HG03196 (cell line): ENCODE measurements around the gene DMAC2.
"Not testable (repeated sequence)": the region's sequence is repeated elsewhere in the genome, so short reads cannot be mapped to it uniquely, and the experiment has no call there.

Experiments used
- ATAC-seq: cut with Tn5 transposase; IDR thresholded peaks from one replicate; pipeline ENCODE4 v1.9.1; 2021; ENCODE audit not compliant: unreplicated experiment

Gene DMAC2

DNA sequence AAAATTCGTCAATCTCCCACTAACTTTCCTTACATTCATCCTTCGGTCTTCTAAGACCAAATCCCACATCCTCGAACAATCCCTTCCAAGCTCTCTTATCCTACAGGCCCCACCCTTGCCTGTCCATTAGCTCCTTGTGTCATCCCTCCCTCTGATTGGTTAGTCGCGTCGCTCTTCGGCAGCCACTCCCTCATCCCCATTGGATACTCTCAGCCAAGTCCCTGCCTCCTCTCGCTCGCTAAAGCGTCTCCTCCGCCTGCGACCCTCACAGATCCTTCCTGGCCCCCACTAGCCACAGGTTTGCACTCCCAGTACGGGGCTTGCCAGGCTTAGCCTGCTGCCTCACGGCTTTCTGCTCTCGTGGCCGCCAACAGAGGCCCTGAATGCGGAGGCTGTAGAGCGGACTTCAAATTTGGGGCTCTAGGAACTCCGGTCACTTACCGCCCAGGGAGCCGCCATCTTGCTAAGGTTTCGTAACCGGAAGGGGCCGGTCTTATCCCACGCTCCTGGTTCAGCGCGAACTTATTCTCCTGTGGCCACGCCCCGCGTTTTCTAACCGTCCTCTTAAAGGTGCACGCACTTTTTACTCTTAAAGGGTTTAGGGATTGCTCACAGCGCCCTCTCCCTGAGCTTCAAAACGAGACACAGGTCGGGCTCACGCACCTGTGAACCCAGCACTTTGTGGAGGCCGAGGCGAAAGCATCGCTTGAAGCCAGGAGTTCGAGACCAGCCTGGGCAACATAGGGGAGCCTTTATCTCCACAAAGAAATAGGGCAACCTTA lies at the start of gene DMAC2:
Gene DMAC2 (minus strand): TSS at position 472 of the 782 bp plus-strand sequence. CDS start 13 bp downstream, at position 459.
- peak; percentile 85 for ATAC-seq

GRCh38 chr19:41486953-41487352 lies 47.2 kb upstream of the DMAC2 start:
- not testable (repeated sequence) for ATAC-seq

DNA sequence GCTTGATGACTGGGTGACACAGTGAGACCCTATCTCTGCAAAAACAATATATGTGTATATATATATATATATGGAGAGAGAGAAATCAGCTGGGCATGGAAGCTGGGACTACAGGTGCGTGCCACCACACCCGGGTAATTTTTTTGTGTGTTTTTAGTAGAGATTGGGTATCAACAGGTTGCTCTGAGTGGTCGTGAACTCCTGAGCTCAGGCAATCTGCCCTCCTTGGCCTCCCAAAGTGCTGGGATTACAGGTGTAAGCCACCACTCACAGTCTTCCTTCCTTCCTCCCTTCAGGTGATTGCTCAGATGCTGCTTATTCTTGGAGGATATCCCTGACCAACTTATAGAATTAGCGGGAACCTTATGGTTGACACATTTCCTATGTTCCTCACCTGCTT lies 45.1 kb upstream of the DMAC2 start:
- ATAC-seq, result no peak

GRCh38 chr19:41480336-41480735 lies 40.6 kb upstream of the DMAC2 start:
- no peak for ATAC-seq

DNA sequence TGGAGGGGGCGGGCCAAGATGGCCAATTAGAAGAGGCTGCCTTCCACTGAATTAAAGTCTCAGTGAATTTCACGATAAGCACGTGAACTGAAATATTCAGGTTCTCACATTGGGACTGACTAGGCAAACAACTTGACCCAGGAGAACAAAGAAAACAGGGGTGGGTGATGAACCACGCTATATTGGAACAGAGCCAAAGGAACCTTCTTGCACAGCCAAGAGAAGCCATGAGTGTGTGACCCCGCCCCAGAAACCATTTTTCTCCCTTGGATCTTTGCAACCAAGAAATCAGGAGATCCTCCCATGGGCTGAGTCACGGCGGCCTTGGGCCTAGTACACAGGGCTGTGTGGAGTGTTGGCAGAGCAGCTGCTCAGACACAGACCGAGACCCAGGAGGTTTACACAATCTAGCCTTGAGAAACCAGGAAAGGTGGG lies 40.1 kb upstream of the DMAC2 start:
- no peak for ATAC-seq

DNA sequence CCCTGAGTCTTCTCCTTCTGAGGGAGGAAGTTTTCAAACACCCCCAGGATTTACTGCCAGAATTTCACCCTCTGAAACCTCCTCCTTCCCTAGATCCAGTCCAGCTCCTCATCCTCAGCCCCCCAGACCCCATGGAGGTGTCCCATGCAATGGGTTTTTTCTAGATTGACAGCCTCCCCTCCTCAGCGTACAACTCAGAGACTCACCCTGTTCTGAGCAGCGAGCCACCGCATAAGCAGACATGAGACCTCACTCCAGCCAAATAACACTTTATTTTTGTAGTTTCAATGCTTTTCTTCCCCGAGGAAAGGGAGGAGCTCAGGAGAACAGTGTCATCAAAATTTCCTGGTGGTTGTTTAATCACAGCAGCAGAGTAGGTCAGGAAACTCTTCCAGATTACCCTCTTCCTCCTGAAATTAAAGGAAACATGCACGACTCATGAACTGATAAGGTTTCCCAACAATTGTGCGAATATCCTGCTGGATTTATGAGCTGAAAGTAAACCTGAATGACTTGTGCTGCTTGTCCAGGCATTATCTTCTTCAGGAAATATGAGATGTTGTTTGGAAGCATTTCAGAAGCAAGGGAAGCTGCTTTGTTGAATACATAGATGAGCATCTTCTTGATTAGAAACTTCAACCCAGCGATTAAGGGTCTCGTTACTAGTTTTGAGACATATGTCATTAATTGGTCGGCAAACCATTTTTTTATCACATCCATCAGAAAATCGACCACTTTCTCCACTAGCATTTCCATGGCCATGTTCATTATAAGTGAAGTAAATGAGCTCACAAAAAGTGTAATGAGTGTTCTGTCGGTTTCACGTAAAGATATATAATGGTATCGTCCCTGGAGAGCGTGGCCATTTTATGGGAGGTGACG lies 39.4 kb upstream of the DMAC2 start:
- ATAC-seq, result no peak

GRCh38 chr19:41478171-41478570 lies 38.5 kb upstream of the DMAC2 start:
- no peak for ATAC-seq

DNA sequence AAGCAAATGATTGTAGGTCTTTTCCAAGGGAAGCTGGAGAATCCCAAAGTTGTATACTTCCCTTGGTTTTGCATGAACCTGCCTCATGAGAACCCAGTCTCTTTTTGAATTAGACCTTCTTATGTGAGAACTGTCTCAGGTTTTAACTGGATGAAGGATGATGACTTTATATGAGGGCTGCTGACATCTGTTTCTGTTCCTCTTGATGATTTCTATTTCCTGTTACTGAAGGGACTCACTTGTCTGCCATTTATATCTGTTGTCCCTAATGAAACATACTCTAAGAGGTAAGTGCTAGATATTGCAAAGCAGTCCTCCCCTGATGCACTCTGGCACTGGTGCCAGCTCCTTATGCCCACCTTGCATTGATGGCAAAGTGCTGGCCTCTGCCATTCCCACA lies 36.9 kb upstream of the DMAC2 start:
- no peak for ATAC-seq

- ATAC-seq, result not testable (repeated sequence)
Observed at GRCh38 chr19:41463257-41464256, 23.8 kb upstream of the DMAC2 start.

- ATAC-seq, result no peak
Observed at GRCh38 chr19:41462497-41462896, 22.8 kb upstream of the DMAC2 start.

GRCh38 chr19:41457241-41457640 lies 17.5 kb upstream of the DMAC2 start:
- peak; percentile 77 for ATAC-seq

GRCh38 chr19:41456342-41456918 lies 16.7 kb upstream of the DMAC2 start:
- ATAC-seq, result no peak

GRCh38 chr19:41455936-41456335 lies 16.2 kb upstream of the DMAC2 start:
- ATAC-seq, result no peak

GRCh38 chr19:41452584-41453275 lies 13.0 kb upstream of the DMAC2 start:
- no peak for ATAC-seq

DNA sequence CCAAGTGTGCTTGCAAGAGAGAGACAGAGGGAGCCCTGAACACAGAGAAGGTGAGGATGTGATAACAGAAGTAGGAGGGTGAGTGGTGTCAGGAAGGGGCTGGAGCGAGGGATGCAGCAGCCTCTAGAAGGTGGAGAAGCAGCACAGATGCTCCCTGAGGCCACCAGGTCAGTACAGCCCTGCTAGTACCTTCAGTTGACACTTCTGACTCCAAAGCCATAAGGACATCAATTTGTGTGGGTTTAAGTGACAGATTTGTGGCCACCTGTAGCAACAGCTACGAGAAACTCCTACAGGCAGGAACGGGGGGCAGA lies 10.1 kb upstream of the DMAC2 start:
- ATAC-seq, result no peak

DNA sequence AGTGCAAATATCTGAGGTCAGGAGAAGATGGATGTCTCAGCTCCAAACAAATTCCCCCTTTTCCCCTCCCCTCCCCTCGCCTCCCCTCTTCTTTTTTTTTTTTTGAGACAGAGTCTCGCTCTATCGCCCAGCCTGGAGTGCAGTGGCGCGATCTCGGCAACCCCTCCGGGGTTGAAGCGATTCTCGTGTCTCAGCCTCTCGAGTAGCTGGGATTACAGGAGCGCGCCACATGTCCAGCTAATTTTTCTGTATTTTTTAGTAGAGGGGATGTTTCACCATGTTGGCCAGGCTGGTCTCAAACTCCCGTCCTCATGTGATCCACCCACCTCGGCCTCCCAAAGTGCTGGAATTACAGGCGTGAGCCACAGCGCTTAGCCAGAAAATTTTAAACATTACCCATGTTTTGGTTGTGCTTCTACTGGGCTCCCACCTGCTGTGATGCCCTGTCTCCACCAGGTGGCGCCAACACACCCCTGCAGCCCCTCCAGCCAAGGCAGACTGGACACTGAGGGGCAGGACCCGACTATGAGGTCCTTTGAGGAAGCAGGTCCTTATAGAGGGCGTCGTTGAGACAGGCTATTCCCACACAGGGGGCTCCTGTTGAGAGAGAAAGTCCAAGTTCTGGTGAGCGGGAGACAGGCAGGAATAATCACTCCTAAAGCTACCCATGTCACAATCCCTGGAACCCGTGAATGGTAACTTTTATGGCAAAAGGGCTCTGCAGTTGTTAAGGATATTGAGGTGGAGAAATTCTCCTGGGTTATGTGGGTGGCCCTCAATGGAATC lies 9.6 kb upstream of the DMAC2 start:
- ATAC-seq, result no peak

- no peak for ATAC-seq
Observed at GRCh38 chr19:41447732-41448332, 8.1 kb upstream of the DMAC2 start.

DNA sequence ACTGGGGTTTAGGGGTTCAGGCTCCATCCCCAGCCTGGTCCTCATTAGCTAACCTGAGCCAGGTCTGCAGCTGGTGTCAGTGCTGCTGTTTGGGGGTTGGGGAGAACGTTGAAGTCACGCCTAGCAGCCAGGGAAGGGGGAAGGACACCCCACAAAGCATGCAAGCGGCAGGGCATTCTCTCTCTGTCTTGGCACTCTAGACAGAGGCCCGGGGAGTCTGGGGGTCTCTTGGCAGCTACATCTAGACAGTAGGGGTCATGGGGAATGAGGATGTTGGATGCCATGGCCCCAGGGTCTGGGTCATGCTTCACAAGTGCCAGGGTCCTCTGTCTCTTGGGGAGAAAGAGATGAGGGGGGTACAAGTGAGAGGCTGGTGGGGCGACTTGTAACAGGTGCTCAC lies 5.9 kb upstream of the DMAC2 start:
- no peak for ATAC-seq
